Measurements from ENCODE around the gene LUC7L2.
"Not testable (repeated sequence)": the region's sequence is repeated elsewhere in the genome, so short reads cannot be mapped to it uniquely, and the experiment has no call there.

LUC7L2 gene

DNA sequence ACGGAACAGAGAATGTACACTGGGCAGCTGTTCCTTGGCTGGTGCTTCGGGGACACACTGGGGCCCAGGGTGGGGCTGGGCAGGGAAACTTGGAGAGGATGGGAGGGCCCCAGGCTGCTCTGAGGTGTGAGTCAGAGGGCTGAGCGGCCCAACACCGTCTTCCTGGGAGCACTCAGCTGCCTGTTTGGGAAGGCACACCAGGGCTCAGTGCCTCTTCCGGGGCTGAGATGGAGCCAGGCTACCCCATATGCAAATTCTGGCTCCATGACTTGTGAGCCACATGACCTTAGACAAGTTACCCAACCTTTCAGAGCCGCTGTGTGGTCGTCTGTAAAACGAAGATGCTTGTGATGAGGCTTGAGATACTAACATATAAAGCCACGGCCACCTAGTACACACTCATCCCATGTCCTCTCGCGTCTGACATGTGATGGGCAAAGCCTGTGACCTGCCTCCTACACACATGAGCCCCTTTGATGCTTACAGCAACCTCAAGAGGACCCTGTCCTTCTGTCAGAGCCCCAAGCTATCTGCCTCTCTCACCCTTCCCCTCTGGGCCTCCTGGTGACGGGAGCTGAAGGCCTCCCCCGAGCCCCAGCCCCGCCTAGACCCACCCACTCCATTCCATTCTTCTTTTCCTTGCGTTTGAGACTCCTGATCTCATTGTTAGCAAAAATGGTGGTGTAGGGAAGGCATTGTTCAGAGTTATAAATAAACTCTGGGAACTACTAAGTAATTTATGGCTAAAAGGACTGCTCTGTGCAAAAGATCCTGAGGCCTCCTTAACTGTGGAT lies 97.7 kb downstream of the LUC7L2 start:
- H3K4me3 ChIP-seq (ENCODE audit: low read depth in 1 of 2, low read length in 2 of 2) = no peak overlapping the region
- no peaks in the 10 kb centered on the region for H4K20me1 ChIP-seq (ENCODE audit: insufficient read depth, low read length)
- ATAC-seq (ENCODE audit: insufficient read depth, low read depth) = peak; percentile 17; the same call in 1 of the 3 replicates
- no peak overlapping the region for H3K27ac ChIP-seq (ENCODE audit: low read length)
- H3K79me2 ChIP-seq (ENCODE audit: insufficient read depth, low read length) = no peaks in the 10 kb centered on the region
- H3K36me3 ChIP-seq (ENCODE audit: insufficient read depth, low read length) = no peaks in the 10 kb centered on the region
- no peak overlapping the region for H2AFZ ChIP-seq (ENCODE audit: low read depth, low read length)
- H3K4me1 ChIP-seq (ENCODE audit: insufficient read depth, low read length) = no peaks in the 10 kb centered on the region
- no peak for DNase-seq
- no peak for TF ChIP-seq EZH2 (IDR thresholded peaks at IDR 0.05; ENCODE audit: borderline replicate concordance, low read depth, low read length, severe bottlenecking)
- TF ChIP-seq, protein P1, sequence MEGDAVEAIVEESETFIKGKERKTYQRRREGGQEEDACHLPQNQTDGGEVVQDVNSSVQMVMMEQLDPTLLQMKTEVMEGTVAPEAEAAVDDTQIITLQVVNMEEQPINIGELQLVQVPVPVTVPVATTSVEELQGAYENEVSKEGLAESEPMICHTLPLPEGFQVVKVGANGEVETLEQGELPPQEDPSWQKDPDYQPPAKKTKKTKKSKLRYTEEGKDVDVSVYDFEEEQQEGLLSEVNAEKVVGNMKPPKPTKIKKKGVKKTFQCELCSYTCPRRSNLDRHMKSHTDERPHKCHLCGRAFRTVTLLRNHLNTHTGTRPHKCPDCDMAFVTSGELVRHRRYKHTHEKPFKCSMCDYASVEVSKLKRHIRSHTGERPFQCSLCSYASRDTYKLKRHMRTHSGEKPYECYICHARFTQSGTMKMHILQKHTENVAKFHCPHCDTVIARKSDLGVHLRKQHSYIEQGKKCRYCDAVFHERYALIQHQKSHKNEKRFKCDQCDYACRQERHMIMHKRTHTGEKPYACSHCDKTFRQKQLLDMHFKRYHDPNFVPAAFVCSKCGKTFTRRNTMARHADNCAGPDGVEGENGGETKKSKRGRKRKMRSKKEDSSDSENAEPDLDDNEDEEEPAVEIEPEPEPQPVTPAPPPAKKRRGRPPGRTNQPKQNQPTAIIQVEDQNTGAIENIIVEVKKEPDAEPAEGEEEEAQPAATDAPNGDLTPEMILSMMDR (IDR thresholded peaks at IDR 0.05; ENCODE audit: borderline replicate concordance, extremely low read depth, low read length, poor library complexity, severe bottlenecking) = no peak
- no peaks in the 10 kb centered on the region for H3K9me3 ChIP-seq (ENCODE audit: insufficient read depth, low read length, severe bottlenecking)
- H3K9ac ChIP-seq (ENCODE audit: low read depth, low read length) = no peak overlapping the region
- H3K27me3 ChIP-seq (ENCODE audit: insufficient read depth, low read length, poor library complexity) = no peaks in the 10 kb centered on the region
- H3K4me2 ChIP-seq (ENCODE audit: insufficient read depth, low read length) = no peak overlapping the region

DNA sequence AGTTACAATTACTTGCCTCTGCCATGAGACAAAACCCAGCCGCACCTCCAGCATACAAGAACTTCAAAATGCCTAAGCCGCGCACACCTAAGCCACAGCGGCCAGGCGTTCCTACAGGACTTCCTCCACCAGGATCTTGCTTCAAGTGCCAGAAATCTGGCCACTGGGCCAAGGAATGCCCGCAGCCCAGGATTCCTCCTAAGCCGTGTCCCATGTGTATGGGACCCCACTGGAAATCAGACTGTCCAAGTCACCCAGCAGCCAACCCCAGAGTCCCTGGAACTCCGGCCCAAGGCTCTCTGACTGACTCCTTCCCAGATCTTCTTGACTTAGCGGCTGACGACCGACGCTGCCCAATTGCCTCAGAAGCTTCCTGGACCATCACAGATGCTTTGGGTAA lies 103.7 kb downstream of the LUC7L2 start:
- H3K27ac ChIP-seq (ENCODE audit: low read length); H3K4me3 ChIP-seq (ENCODE audit: low read depth in 1 of 2, low read length in 2 of 2); H3K4me1 ChIP-seq (ENCODE audit: insufficient read depth, low read length); DNase-seq; H2AFZ ChIP-seq (ENCODE audit: low read depth, low read length); H3K4me2 ChIP-seq (ENCODE audit: insufficient read depth, low read length); H3K27me3 ChIP-seq (ENCODE audit: insufficient read depth, low read length, poor library complexity); ATAC-seq (ENCODE audit: insufficient read depth, low read depth); H3K9me3 ChIP-seq (ENCODE audit: insufficient read depth, low read length, severe bottlenecking); H3K79me2 ChIP-seq (ENCODE audit: insufficient read depth, low read length); H3K9ac ChIP-seq (ENCODE audit: low read depth, low read length); H3K36me3 ChIP-seq (ENCODE audit: insufficient read depth, low read length); H4K20me1 ChIP-seq (ENCODE audit: insufficient read depth, low read length): not testable (repeated sequence)

DNA sequence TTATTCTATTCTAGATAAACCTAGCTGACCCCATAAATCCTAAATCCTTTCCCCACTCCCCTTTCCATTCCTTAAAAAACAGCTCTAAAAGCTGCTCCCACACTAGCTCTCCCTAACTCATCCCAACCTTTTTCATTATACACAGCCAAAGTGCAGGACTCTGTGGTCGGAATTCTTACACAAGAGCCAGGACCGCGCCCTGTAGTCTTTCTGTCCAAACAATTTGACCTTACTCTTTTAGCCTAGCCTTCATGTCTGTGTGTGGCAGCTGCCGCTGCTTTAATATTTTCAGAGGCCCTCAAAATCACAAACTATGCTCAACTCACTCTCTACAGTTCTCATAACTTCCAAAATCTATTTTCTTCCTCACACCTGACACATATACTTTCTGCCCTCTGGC lies 104.8 kb downstream of the LUC7L2 start:
- not testable (repeated sequence) for H3K9me3 ChIP-seq (ENCODE audit: insufficient read depth, low read length, severe bottlenecking); H3K4me3 ChIP-seq (ENCODE audit: low read depth in 1 of 2, low read length in 2 of 2); H3K36me3 ChIP-seq (ENCODE audit: insufficient read depth, low read length); H3K27me3 ChIP-seq (ENCODE audit: insufficient read depth, low read length, poor library complexity); H3K4me1 ChIP-seq (ENCODE audit: insufficient read depth, low read length); H3K79me2 ChIP-seq (ENCODE audit: insufficient read depth, low read length); DNase-seq; H3K27ac ChIP-seq (ENCODE audit: low read length); ATAC-seq (ENCODE audit: insufficient read depth, low read depth); H2AFZ ChIP-seq (ENCODE audit: low read depth, low read length); H4K20me1 ChIP-seq (ENCODE audit: insufficient read depth, low read length); H3K9ac ChIP-seq (ENCODE audit: low read depth, low read length); H3K4me2 ChIP-seq (ENCODE audit: insufficient read depth, low read length)

DNA sequence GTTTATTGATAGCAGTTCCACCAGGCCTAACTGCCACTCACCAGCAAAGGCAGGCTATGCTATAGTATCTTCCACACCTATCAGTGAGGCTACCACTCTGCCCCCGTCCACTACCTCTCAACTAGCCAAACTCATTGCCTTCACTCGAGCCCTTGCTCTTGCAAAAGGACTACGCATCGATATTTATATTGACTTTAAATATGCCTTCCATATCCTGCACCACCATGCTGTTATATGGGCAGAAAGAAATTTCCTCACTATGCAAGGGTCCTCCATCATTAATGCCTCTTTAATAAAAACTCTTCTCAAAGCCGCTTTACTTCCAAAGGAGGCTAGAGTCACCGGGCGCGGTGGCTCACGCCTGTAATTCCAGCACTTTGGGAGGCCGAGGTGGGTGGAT lies 105.4 kb downstream of the LUC7L2 start:
- H3K4me1 ChIP-seq (ENCODE audit: insufficient read depth, low read length); H2AFZ ChIP-seq (ENCODE audit: low read depth, low read length); ATAC-seq (ENCODE audit: insufficient read depth, low read depth); H4K20me1 ChIP-seq (ENCODE audit: insufficient read depth, low read length); H3K79me2 ChIP-seq (ENCODE audit: insufficient read depth, low read length); DNase-seq; H3K27ac ChIP-seq (ENCODE audit: low read length); H3K9me3 ChIP-seq (ENCODE audit: insufficient read depth, low read length, severe bottlenecking); H3K4me3 ChIP-seq (ENCODE audit: low read depth in 1 of 2, low read length in 2 of 2); H3K27me3 ChIP-seq (ENCODE audit: insufficient read depth, low read length, poor library complexity); H3K9ac ChIP-seq (ENCODE audit: low read depth, low read length); H3K36me3 ChIP-seq (ENCODE audit: insufficient read depth, low read length); H3K4me2 ChIP-seq (ENCODE audit: insufficient read depth, low read length): not testable (repeated sequence)

DNA sequence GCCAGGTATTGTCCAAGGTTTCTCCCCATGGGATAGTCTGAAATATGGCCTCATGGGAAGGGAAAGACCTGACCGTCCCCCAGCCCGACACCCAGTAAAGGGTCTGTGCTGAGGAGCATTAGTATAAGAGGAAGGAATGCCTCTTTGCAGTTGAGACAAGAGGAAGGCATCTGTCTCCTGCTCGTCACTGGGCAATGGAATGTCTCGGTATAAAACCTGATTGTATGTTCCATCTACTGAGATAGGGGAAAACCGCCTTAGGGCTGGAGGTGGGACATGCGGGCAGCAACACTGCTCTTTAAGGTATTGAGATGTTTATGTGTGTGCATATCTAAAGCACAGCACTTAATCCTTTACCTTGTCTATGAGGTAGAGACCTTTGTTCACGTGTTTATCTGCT lies 108.0 kb downstream of the LUC7L2 start:
- H2AFZ ChIP-seq (ENCODE audit: low read depth, low read length); H4K20me1 ChIP-seq (ENCODE audit: insufficient read depth, low read length); H3K4me3 ChIP-seq (ENCODE audit: low read depth in 1 of 2, low read length in 2 of 2); H3K27me3 ChIP-seq (ENCODE audit: insufficient read depth, low read length, poor library complexity); H3K4me2 ChIP-seq (ENCODE audit: insufficient read depth, low read length); H3K27ac ChIP-seq (ENCODE audit: low read length); H3K36me3 ChIP-seq (ENCODE audit: insufficient read depth, low read length); H3K4me1 ChIP-seq (ENCODE audit: insufficient read depth, low read length); H3K9ac ChIP-seq (ENCODE audit: low read depth, low read length); DNase-seq; H3K79me2 ChIP-seq (ENCODE audit: insufficient read depth, low read length); H3K9me3 ChIP-seq (ENCODE audit: insufficient read depth, low read length, severe bottlenecking); ATAC-seq (ENCODE audit: insufficient read depth, low read depth): not testable (repeated sequence)

DNA sequence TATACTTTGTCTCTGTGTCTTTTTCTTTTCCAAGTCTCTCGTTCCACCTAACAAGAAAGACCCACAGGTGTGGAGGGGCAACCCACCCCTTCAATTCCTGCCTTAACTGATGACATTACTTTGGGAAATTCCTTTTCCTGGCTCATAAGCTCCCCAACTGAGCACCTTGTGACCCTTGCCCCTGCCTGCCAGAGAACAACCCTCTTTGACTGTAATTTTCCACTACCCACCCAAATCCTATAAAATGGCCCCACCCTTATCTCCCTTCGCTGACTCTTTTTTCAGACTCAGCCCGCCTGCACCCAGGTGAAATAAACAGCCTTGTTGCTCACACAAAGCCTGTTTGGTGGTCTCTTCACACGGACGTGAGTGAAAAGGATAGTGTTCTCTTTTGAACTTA lies 108.6 kb downstream of the LUC7L2 start:
- DNase-seq = not testable (repeated sequence)

More for the DNA sequence above, 108.6 kb downstream of the LUC7L2 start:
- not testable (repeated sequence) for ATAC-seq (ENCODE audit: insufficient read depth, low read depth); H3K4me3 ChIP-seq (ENCODE audit: low read depth in 1 of 2, low read length in 2 of 2); H3K36me3 ChIP-seq (ENCODE audit: insufficient read depth, low read length); H3K4me2 ChIP-seq (ENCODE audit: insufficient read depth, low read length); H4K20me1 ChIP-seq (ENCODE audit: insufficient read depth, low read length); H3K9me3 ChIP-seq (ENCODE audit: insufficient read depth, low read length, severe bottlenecking); H3K79me2 ChIP-seq (ENCODE audit: insufficient read depth, low read length); H3K9ac ChIP-seq (ENCODE audit: low read depth, low read length); H2AFZ ChIP-seq (ENCODE audit: low read depth, low read length); H3K27ac ChIP-seq (ENCODE audit: low read length); H3K27me3 ChIP-seq (ENCODE audit: insufficient read depth, low read length, poor library complexity); H3K4me1 ChIP-seq (ENCODE audit: insufficient read depth, low read length)

All from DND-41 (cell line).